ENCODE measurements around the gene PP2D1. TPM values are rescaled to one million over a fixed set of nuclear protein-coding genes. Genes with fewer than 3 reads are reported as not detected.

Gene PP2D1
- total RNA-seq, 2 experiments from 2014 or later = not detected

DNA sequence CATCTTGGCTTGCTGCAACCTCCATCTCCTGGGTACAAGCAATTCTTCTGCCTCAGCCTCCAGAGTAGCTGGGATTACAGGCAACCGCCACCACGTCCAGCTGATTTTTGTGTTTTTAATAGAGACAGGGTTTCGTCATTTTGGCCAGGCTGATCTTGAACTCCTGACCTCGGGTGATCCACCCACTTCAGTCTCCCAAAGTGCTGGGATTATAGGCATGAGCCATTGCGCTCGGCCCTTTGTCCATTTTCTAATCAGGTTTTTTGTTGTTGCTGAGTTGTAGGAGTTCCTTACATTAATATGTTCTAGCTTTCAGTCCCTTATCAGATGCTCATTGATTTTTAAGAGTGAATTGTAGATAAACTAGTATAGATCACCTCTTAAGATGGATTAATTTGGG lies 44.9 kb downstream of the PP2D1 start:
- H3K79me2 ChIP-seq (ENCODE audit: insufficient read depth, low read depth, low read length) = peaks cover 78% of the 10 kb centered on the region
- ChIA-PET CTCF (ENCODE audit: unreplicated experiment) (no interaction called here), POLR2A (interaction anchor here (0.6 to 0.7 kb wide), 2 partner anchors 16 to 19 kb away, joined by 3 read pairs; no protein-coding TSS in a partner anchor)
- intact Hi-C loops (cut with micrococcal nuclease; ENCODE audit: unreplicated experiment) = no loop called here
- H4K20me1 ChIP-seq (ENCODE audit: insufficient read depth, low read length) = no peaks in the 10 kb centered on the region; the same call in 1 of the 2 replicates
- BruUV-seq (replicated peaks) = no TSS peak
- H3K27ac ChIP-seq (ENCODE audit: low read depth, low read length, poor library complexity, severe bottlenecking) = no peak overlapping the region
- DNase-seq (ENCODE audit: low spot score) = no peak
- H3K9me2 ChIP-seq (ENCODE audit: insufficient read depth, low read length) = no peaks in the 10 kb centered on the region
- H2AFZ ChIP-seq (ENCODE audit: low read length) = no peak overlapping the region
- peaks cover 36% of the 10 kb centered on the region for H3K36me3 ChIP-seq (ENCODE audit: insufficient read depth, low read length)
- no peak overlapping the region for H3K4me3 ChIP-seq (ENCODE audit: low read depth, low read length, poor library complexity, severe bottlenecking)
- no peaks in the 10 kb centered on the region for H3K9me3 ChIP-seq (ENCODE audit: low read length)
- no peaks in the 10 kb centered on the region for H3K4me1 ChIP-seq (ENCODE audit: insufficient read depth, low read length, poor library complexity, severe bottlenecking)
- H3K4me2 ChIP-seq (ENCODE audit: low read length) = no peak overlapping the region
- TF ChIP-seq, protein P1, sequence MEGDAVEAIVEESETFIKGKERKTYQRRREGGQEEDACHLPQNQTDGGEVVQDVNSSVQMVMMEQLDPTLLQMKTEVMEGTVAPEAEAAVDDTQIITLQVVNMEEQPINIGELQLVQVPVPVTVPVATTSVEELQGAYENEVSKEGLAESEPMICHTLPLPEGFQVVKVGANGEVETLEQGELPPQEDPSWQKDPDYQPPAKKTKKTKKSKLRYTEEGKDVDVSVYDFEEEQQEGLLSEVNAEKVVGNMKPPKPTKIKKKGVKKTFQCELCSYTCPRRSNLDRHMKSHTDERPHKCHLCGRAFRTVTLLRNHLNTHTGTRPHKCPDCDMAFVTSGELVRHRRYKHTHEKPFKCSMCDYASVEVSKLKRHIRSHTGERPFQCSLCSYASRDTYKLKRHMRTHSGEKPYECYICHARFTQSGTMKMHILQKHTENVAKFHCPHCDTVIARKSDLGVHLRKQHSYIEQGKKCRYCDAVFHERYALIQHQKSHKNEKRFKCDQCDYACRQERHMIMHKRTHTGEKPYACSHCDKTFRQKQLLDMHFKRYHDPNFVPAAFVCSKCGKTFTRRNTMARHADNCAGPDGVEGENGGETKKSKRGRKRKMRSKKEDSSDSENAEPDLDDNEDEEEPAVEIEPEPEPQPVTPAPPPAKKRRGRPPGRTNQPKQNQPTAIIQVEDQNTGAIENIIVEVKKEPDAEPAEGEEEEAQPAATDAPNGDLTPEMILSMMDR (conservative IDR thresholded peaks at IDR 0.05; ENCODE audit: low read length) = no peak
- TF ChIP-seq EZH2phosphoT487 (IDR thresholded peaks at IDR 0.05; ENCODE audit: borderline replicate concordance, low read depth, low read length) = no peak

DNA sequence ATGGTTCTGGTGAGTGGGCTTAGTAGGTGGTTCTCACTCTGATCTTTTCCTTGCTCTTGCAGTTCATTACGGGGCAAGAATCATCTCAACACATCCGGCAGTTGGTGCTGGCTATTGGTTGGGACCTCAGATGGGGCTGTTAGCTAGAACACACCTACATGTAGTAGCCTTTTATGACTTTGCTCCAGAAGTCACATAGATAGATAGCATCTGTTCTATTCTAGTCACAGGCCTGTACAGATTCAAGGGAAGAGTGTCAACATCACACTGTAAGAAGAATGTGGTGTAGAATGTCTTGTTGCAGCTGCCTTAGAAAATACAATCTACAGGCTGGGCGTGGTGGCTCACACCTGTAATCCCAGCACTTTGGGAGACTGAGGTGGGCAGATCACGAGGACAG lies 50.1 kb downstream of the PP2D1 start:
- Histone ChIP-seq H3K9me2 (ENCODE audit: insufficient read depth, low read length) (no peaks in the 10 kb centered on the region), H3K4me3 (ENCODE audit: low read depth, low read length, poor library complexity, severe bottlenecking) (no peak overlapping the region), H3K79me2 (ENCODE audit: insufficient read depth, low read depth, low read length) (peaks cover 67% of the 10 kb centered on the region), H3K9me3 (ENCODE audit: low read length) (no peaks in the 10 kb centered on the region), H3K36me3 (ENCODE audit: insufficient read depth, low read length) (peaks cover 50% of the 10 kb centered on the region), H3K27ac (ENCODE audit: low read depth, low read length, poor library complexity, severe bottlenecking) (no peak overlapping the region), H3K4me1 (ENCODE audit: insufficient read depth, low read length, poor library complexity, severe bottlenecking) (no peaks in the 10 kb centered on the region), H3K4me2 (ENCODE audit: low read length) (no peak overlapping the region), H4K20me1 (ENCODE audit: insufficient read depth, low read length) (no peaks in the 10 kb centered on the region), H2AFZ (ENCODE audit: low read length) (no peak overlapping the region)
- no TSS peak for BruUV-seq (replicated peaks)
- intact Hi-C loops (cut with micrococcal nuclease; ENCODE audit: unreplicated experiment) = no loop called here
- ChIA-PET CTCF (ENCODE audit: unreplicated experiment) (no interaction called here), POLR2A (no interaction called here)
- no peak for DNase-seq (ENCODE audit: low spot score)
- TF ChIP-seq, protein P1 (conservative IDR thresholded peaks at IDR 0.05; ENCODE audit: low read length) = no peak
- TF ChIP-seq EZH2phosphoT487 (IDR thresholded peaks at IDR 0.05; ENCODE audit: borderline replicate concordance, low read depth, low read length) = no peak

DNA sequence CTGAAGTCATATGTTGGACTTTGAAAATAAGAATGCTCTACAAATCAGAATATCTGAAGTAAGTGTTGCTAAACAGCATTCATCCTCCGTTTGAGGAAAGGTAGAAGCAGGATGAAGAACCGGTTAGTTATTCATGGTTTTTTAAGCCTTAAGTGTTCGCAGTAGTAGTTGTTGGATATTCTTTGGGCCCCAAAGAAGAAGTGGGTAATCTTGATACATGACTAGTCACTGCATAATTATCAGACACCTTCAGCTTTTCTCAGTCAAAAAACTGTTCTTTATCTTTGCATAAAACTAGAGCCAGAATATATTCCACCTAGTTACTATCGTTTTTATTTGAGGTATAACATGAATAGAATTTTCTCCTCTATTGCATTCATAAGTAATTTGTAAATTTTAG lies 51.4 kb downstream of the PP2D1 start:
- Histone ChIP-seq H2AFZ (ENCODE audit: low read length) (no peak overlapping the region), H3K36me3 (ENCODE audit: insufficient read depth, low read length) (peaks cover 51% of the 10 kb centered on the region), H3K9me3 (ENCODE audit: low read length) (no peaks in the 10 kb centered on the region), H3K79me2 (ENCODE audit: insufficient read depth, low read depth, low read length) (peaks cover 67% of the 10 kb centered on the region), H3K4me1 (ENCODE audit: insufficient read depth, low read length, poor library complexity, severe bottlenecking) (no peaks in the 10 kb centered on the region), H3K4me3 (ENCODE audit: low read depth, low read length, poor library complexity, severe bottlenecking) (no peak overlapping the region), H3K4me2 (ENCODE audit: low read length) (no peak overlapping the region), H3K27ac (ENCODE audit: low read depth, low read length, poor library complexity, severe bottlenecking) (no peak overlapping the region), H4K20me1 (ENCODE audit: insufficient read depth, low read length) (no peaks in the 10 kb centered on the region), H3K9me2 (ENCODE audit: insufficient read depth, low read length) (no peaks in the 10 kb centered on the region)
- DNase-seq (ENCODE audit: low spot score) = no peak
- ChIA-PET POLR2A (interaction anchor here (0.9 kb wide), 1 partner anchor 10 kb away, joined by 5 read pairs; no protein-coding TSS in a partner anchor), CTCF (ENCODE audit: unreplicated experiment) (no interaction called here)
- TF ChIP-seq, protein P1 (conservative IDR thresholded peaks at IDR 0.05; ENCODE audit: low read length) = no peak
- no peak for TF ChIP-seq EZH2phosphoT487 (IDR thresholded peaks at IDR 0.05; ENCODE audit: borderline replicate concordance, low read depth, low read length)
- intact Hi-C loops (cut with micrococcal nuclease; ENCODE audit: unreplicated experiment) = no loop called here
- BruUV-seq (replicated peaks) = no TSS peak

All from OCI-LY7 (cell line).